Transverse colon (tissue), 4 donors: ENCODE results near the gene EBF3. TPM values are rescaled to one million over a fixed set of nuclear protein-coding genes. Genes with fewer than 3 reads are reported as not detected.

Experiments
- DNase-seq: peaks from one replicate; pipeline ENCODE4 v3.0.0-alpha.2; 2019
- H3K27ac ChIP-seq, 4 donors: fragments of 200-600 bp; sonication (generic); 2 replicates each; pipeline ENCODE4 v1.5.1; 2016 to 2018; ENCODE audit warnings: inconsistent platforms in 4 of 4
- H3K27me3 ChIP-seq: fragments of 200-600 bp; sonication (generic); 2 replicates; pipeline ENCODE4 v1.5.1; 2017; ENCODE audit warnings: inconsistent platforms
- H3K36me3 ChIP-seq, 4 donors: fragments of 200-600 bp; sonication (generic); 2 replicates each; pipeline ENCODE4 v1.5.1; 2017 to 2019; ENCODE audit warnings: inconsistent platforms in 4 of 4
- H3K4me1 ChIP-seq, 4 donors: fragments of 200-600 bp; sonication (generic); 2 replicates each; pipeline ENCODE4 v1.5.1; 2017 to 2020; ENCODE audit warnings: inconsistent platforms in 4 of 4
- H3K4me3 ChIP-seq, 4 donors: fragments of 200-600 bp; sonication (generic); 1 replicate in 1 of 4; 2 replicates in 3 of 4; pipeline versions ENCODE4 v1.5.1 to v1.6.1; 2017 to 2019; ENCODE audit warnings: inconsistent platforms in 4 of 4
- H3K9me3 ChIP-seq, 2 donors: fragments of 200-600 bp; sonication (generic); 2 replicates each; pipeline ENCODE4 v1.5.1; 2017 to 2019; ENCODE audit warnings: inconsistent platforms in 2 of 2
- EP300 ChIP-seq: sonication (generic); formaldehyde crosslinking; IDR thresholded peaks from one replicate; pipeline ENCODE4 v1.6.1; 2017; ENCODE audit warnings: antibody characterized with exemption, low read depth
- POLR2A ChIP-seq: fragments of 450-650 bp; IDR thresholded peaks from one replicate; pipeline ENCODE4 v1.6.1; 2016; ENCODE audit warnings: antibody characterized with exemption, mild to moderate bottlenecking, moderate library complexity
- POLR2AphosphoS5 ChIP-seq, 3 donors: sonication (generic); formaldehyde crosslinking; IDR thresholded peaks; one replicate each; pipeline ENCODE4 v1.6.1; 2016; ENCODE audit warnings: antibody characterized with exemption in 3 of 3
- WGBS, 2 donors: methylation state at CpG; one replicate each; pipeline ENCODE4 v1.1.5; 2018; ENCODE audit warnings: low coverage in 1 of 2; 5-methylcytosine and 5-hydroxymethylcytosine counted together
- in situ Hi-C, 4 donors: fragments of 200-750 bp; cut with MboI; loops; one replicate each; pipeline versions ENCODE4 v1.15.0 to v1.15.1; 2017; ENCODE audit warnings: low sequenced_read_pairs in 3 of 4, low pct_ligation_motif_present in 1 of 4, low pct_unique_long_range_greater_than_20kb in 1 of 4
- intact Hi-C: fragments of 100-400 bp; cut with DNase I; formaldehyde crosslinking; loops from one replicate; pipeline ENCODE4 v1.15.1; 2023; ENCODE audit warnings: low total_unique reads
- total RNA-seq, 4 donors: library from RNA; depleted of rRNA; stranded (reverse); fragments of >200 nt; gene quantifications; one replicate each; pipeline ENCODE4 v1.1.0, GENCODE V29; 2016
- TF ChIP-seq, protein P1 (sequence below), 5 experiments: fragments of 200-600 bp in 3 of 5; fragments of 450-650 bp in 2 of 5; sonication (generic) in 3 of 5; IDR thresholded peaks; 1 replicate in 2 of 5; 2 replicates in 3 of 5; pipeline ENCODE4 v1.5.1; 2016 to 2017; ENCODE audit warnings: antibody characterized with exemption in 5 of 5, inconsistent platforms in 3 of 5, mild to moderate bottlenecking in 2 of 5, moderate library complexity in 1 of 5

EBF3 gene
- total RNA-seq, 4 donors from 2014 or later: 0.37 to 6.6 (median 1.0) TPM

- no peaks in the 10 kb centered on the region for H3K4me1 ChIP-seq
- in situ Hi-C loops: no loop called here
- no peaks in the 10 kb centered on the region for H3K9me3 ChIP-seq
- WGBS, 2 donors: 77 to 100% methylated on average over 1 to 19 of the region's 22 CpGs
- DNase-seq: no peak
- H3K36me3 ChIP-seq: no peaks in the 10 kb centered on the region
- H3K4me3 ChIP-seq: no peak overlapping the region
- intact Hi-C loops: no loop called here
- H3K27ac ChIP-seq: no peak overlapping the region
- H3K27me3 ChIP-seq: no peaks in the 10 kb centered on the region
- TF ChIP-seq, protein P1, sequence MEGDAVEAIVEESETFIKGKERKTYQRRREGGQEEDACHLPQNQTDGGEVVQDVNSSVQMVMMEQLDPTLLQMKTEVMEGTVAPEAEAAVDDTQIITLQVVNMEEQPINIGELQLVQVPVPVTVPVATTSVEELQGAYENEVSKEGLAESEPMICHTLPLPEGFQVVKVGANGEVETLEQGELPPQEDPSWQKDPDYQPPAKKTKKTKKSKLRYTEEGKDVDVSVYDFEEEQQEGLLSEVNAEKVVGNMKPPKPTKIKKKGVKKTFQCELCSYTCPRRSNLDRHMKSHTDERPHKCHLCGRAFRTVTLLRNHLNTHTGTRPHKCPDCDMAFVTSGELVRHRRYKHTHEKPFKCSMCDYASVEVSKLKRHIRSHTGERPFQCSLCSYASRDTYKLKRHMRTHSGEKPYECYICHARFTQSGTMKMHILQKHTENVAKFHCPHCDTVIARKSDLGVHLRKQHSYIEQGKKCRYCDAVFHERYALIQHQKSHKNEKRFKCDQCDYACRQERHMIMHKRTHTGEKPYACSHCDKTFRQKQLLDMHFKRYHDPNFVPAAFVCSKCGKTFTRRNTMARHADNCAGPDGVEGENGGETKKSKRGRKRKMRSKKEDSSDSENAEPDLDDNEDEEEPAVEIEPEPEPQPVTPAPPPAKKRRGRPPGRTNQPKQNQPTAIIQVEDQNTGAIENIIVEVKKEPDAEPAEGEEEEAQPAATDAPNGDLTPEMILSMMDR (IDR thresholded peaks at IDR 0.05): no peak
- no peak for TF ChIP-seq POLR2A
- TF ChIP-seq EP300: no peak
- TF ChIP-seq POLR2AphosphoS5 (IDR thresholded peaks at IDR 0.05): no peak
Observed at GRCh38 chr10:129832573-129833467, 131.3 kb downstream of the EBF3 start.

- Histone ChIP-seq H3K4me1 (no peaks in the 10 kb centered on the region), H3K4me3 (no peak overlapping the region), H3K27ac (no peak overlapping the region), H3K27me3 (no peaks in the 10 kb centered on the region), H3K9me3 (no peaks in the 10 kb centered on the region), H3K36me3 (no peaks in the 10 kb centered on the region)
- WGBS, 2 donors: 93% methylated on average over 8 of the region's 8 CpGs; no CpG with 5 or more reads in 1 of the 2 donors
- no peak for DNase-seq
- in situ Hi-C loops: no loop called here
- TF ChIP-seq, protein P1 (IDR thresholded peaks at IDR 0.05): no peak
- TF ChIP-seq POLR2AphosphoS5 (IDR thresholded peaks at IDR 0.05): no peak
- intact Hi-C loops: no loop called here
Observed at GRCh38 chr10:129831150-129831549, 132.9 kb downstream of the EBF3 start.

DNA sequence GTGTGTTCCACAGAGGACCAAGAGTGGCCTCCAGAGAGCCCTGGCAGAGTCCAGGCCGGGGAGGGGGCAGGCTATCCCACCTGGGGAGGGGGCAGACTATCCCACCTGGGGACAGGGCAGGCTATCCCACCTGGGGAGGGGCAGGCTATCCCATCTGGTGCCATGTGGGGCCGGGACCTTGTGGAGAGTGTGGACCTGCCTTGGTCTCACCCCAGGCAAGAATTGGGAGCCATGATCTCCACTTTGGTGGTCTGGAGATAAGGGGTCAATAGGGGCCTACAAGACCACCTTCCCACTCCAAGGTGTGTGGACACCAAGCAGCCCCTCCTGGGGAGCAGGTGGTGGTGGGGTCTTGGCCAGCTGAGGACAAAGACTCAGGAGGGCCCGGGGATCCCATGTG, 138.2 kb downstream of the EBF3 start:
- Histone ChIP-seq H3K27me3 (no peaks in the 10 kb centered on the region), H3K27ac (no peak overlapping the region), H3K4me3 (no peak overlapping the region), H3K9me3 (no peaks in the 10 kb centered on the region), H3K36me3 (no peaks in the 10 kb centered on the region), H3K4me1 (no peaks in the 10 kb centered on the region)
- in situ Hi-C loops: no loop called here
- no peak for DNase-seq
- intact Hi-C loops: no loop called here
- 81 to 100% methylated on average over 1 to 3 of the region's 3 CpGs for WGBS, 2 donors
- TF ChIP-seq, protein P1 (IDR thresholded peaks at IDR 0.05): no peak
- TF ChIP-seq POLR2A (no peak), EP300 (no peak), POLR2AphosphoS5 (IDR thresholded peaks at IDR 0.05) (no peak)

- in situ Hi-C loops: no loop called here
- H3K9me3 ChIP-seq: no peaks in the 10 kb centered on the region
- H3K27me3 ChIP-seq: no peaks in the 10 kb centered on the region
- no peaks in the 10 kb centered on the region for H3K36me3 ChIP-seq
- no peaks in the 10 kb centered on the region for H3K4me1 ChIP-seq
- H3K4me3 ChIP-seq: no peak overlapping the region
- intact Hi-C loops: no loop called here
- DNase-seq: no peak
- no peak overlapping the region for H3K27ac ChIP-seq
- TF ChIP-seq, protein P1 (IDR thresholded peaks at IDR 0.05): no peak
- TF ChIP-seq EP300 (no peak), POLR2AphosphoS5 (IDR thresholded peaks at IDR 0.05) (no peak), POLR2A (no peak)
- WGBS, 2 donors: 60 to 83% methylated on average over 1 to 5 of the region's 5 CpGs
Observed at GRCh38 chr10:129825221-129825620, 138.9 kb downstream of the EBF3 start.
